HepG2 (cell line): ENCODE results near the gene TXNDC11. TPM values are rescaled to one million over a fixed set of nuclear protein-coding genes. Genes with fewer than 3 reads are reported as not detected.

Experiments used
- DNMT3B ChIP-seq: conservative IDR thresholded peaks from 2 replicates; pipeline ENCODE4 v1.6.1; 2016; ENCODE audit warnings: missing biosample characterization, control low read depth
- GABPA ChIP-seq, 2 experiments: IDR thresholded peaks; 2 replicates each; pipeline ENCODE4 v1.6.1; 2011 to 2016; ENCODE audit warnings: low read depth in 2 of 2, low read length in 1 of 2, missing biosample characterization in 1 of 2, missing genetic modification characterization in 1 of 2
- GATAD1 ChIP-seq: IDR thresholded peaks from 2 replicates; pipeline ENCODE4 v1.6.1; 2016; ENCODE audit warnings: missing genetic modification reagents, missing compliant biosample characterization
- HOXD1 ChIP-seq: sonication (generic); formaldehyde crosslinking; IDR thresholded peaks from 2 replicates; pipeline ENCODE4 v1.5.0; 2020; ENCODE audit warnings: missing genetic modification reagents
- JUNB ChIP-seq: sonication (generic); formaldehyde crosslinking; IDR thresholded peaks from 2 replicates; pipeline ENCODE4 v1.8.0; 2022; ENCODE audit warnings: missing genetic modification reagents, mild to moderate bottlenecking, borderline replicate concordance
- SAFB2 ChIP-seq: sonication (generic); formaldehyde crosslinking; IDR thresholded peaks from 2 replicates; pipeline ENCODE4 v1.5.1; 2020; ENCODE audit warnings: missing genetic modification reagents, low read depth, mild to moderate bottlenecking, borderline replicate concordance
- ZNF543 ChIP-seq: sonication (generic); formaldehyde crosslinking; IDR thresholded peaks from 2 replicates; pipeline ENCODE4 v1.4.0; 2020; ENCODE audit warnings: mild to moderate bottlenecking, missing genetic modification reagents
- ZNF557 ChIP-seq: sonication (generic); formaldehyde crosslinking; IDR thresholded peaks from 2 replicates; pipeline ENCODE4 v1.4.0; 2020; ENCODE audit warnings: missing genetic modification reagents
- ZNF646 ChIP-seq: sonication (generic); formaldehyde crosslinking; IDR thresholded peaks from 2 replicates; pipeline ENCODE4 v1.9.0; 2021; ENCODE audit warnings: mild to moderate bottlenecking, missing genetic modification reagents
- ZNF652 ChIP-seq: IDR thresholded peaks from 2 replicates; pipeline ENCODE4 v1.6.1; 2016; ENCODE audit warnings: low read depth, borderline replicate concordance
- ZNF782 ChIP-seq: sonication (generic); formaldehyde crosslinking; IDR thresholded peaks from 2 replicates; pipeline ENCODE4 v1.4.0; 2020; ENCODE audit warnings: missing genetic modification reagents, mild to moderate bottlenecking, borderline replicate concordance
- polyA plus RNA-seq, 8 experiments: library from polyadenylated mRNA; depleted of rRNA in 3 of 8; stranded (reverse) in 7 of 8; unstranded in 1 of 8; fragments of >200 nt; fragmentation: Illumina TruSeq in 4 of 8; extraction: Trizol in 4 of 8; gene quantifications; 2 replicates each; pipeline versions ENCODE4 v1.2.1 to v1.2.3, GENCODE V29; 2011 to 2016; ENCODE audit warnings: low read depth in 4 of 8, missing spikeins in 1 of 8, mixed read lengths in 1 of 8; ENCODE audit not compliant: insufficient read depth in 1 of 8
- total RNA-seq, 5 experiments: library from RNA; depleted of rRNA; stranded (reverse); fragments of >200 nt; fragmentation: Illumina TruSeq; extraction: Trizol; gene quantifications; 2 replicates each; pipeline ENCODE4 v1.2.3, GENCODE V29; 2016; ENCODE audit warnings: low read depth in 1 of 5
- TF ChIP-seq, protein P1 (sequence below): sonication (generic); formaldehyde crosslinking; IDR thresholded peaks from 2 replicates; pipeline ENCODE4 v1.5.1; 2020; ENCODE audit warnings: missing genetic modification reagents, mild to moderate bottlenecking, borderline replicate concordance
- TF ChIP-seq, protein P2 (sequence below): sonication (generic); formaldehyde crosslinking; IDR thresholded peaks from 2 replicates; pipeline ENCODE4 v1.4.0; 2020; ENCODE audit warnings: missing genetic modification reagents
- TF ChIP-seq, protein P3 (sequence below): sonication (generic); formaldehyde crosslinking; IDR thresholded peaks from 2 replicates; pipeline ENCODE4 v1.4.0; 2020; ENCODE audit warnings: missing genetic modification reagents

The TXNDC11 gene
- total and polyA plus RNA-seq, 2 of the 13 experiments (the other 11 are each of a cell fraction or from before 2014, with no cell fraction given), result 74.9 to 123 TPM

DNA sequence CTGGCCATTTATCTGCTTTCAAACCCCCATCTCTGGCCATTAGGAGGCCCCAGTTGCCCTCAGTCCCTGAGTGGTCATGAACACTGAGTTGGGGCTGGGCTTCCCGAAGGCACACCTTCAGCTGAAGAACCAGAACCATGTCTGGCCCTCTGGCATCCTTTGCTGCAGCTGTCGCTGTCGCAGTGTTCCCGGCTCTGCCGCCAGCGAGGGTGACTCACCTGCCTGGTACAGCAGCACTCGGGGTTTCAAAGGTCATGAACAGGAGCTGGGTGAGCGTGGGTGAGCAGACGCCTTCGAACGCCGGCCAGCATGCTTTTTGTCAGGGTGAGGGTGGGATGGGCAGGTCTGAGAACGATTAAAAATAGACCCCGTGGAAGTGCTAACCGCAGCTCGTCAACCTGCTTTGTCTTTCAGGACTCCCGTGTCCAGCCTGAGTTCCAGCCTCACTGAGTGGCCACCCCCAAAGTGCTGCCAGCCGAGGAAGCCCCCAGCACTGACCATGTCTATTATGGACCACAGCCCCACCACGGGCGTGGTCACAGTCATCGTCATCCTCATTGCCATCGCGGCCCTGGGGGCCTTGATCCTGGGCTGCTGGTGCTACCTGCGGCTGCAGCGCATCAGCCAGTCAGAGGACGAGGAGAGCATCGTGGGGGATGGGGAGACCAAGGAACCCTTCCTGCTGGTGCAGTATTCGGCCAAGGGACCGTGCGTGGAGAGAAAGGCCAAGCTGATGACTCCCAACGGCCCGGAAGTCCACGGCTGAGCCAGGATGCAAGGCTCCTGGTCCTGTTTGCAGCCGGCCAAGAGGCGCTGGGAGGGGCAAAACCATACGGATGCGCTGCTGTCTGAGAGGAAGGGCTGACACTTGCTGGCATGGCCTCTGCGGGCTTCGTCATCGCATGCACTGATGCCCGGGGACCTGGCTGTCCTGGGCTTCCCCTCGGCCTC, 66.8 kb downstream of the TXNDC11 start (continued):
- no peak for TF ChIP-seq ZNF646 (CRISPR knock-in tag)
- no peak for TF ChIP-seq ZNF557 (CRISPR knock-in tag)
- TF ChIP-seq GATAD1 (CRISPR knock-in tag), result peak; percentile 63
- no peak for TF ChIP-seq HOXD1 (CRISPR knock-in tag)
- peak; percentile 76; the same call in 1 of the 2 replicates for TF ChIP-seq JUNB (CRISPR knock-in tag)
- no peak for TF ChIP-seq ZNF543 (CRISPR knock-in tag)
- TF ChIP-seq SAFB2 (CRISPR knock-in tag), result no peak
- TF ChIP-seq, protein P1, sequence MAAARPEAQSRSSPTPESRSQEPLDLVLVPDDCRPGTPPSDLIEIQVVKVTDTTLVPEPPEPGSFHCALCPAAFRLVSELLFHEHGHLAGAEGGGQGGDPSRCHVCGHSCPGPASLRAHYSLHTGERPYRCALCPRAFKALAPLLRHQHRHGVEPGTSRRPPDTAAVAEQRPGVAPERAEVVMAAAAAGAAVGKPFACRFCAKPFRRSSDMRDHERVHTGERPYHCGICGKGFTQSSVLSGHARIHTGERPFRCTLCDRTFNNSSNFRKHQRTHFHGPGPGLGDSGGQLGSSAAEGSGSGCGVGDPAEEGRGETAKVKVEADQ (CRISPR knock-in tag), result peak; percentile 79; the same call in 1 of the 2 replicates
- no peak for TF ChIP-seq DNMT3B (CRISPR knock-in tag)
- peak; percentile 17; the same call in 1 of the 2 replicates for TF ChIP-seq ZNF652 (CRISPR knock-in tag)
- TF ChIP-seq GABPA (IDR thresholded peaks at IDR 0.05; ENCODE audit: low read depth, low read length), result no peak
- TF ChIP-seq GABPA (CRISPR knock-in tag; IDR thresholded peaks at IDR 0.05; ENCODE audit: low read depth), result no peak
- TF ChIP-seq, protein P2, sequence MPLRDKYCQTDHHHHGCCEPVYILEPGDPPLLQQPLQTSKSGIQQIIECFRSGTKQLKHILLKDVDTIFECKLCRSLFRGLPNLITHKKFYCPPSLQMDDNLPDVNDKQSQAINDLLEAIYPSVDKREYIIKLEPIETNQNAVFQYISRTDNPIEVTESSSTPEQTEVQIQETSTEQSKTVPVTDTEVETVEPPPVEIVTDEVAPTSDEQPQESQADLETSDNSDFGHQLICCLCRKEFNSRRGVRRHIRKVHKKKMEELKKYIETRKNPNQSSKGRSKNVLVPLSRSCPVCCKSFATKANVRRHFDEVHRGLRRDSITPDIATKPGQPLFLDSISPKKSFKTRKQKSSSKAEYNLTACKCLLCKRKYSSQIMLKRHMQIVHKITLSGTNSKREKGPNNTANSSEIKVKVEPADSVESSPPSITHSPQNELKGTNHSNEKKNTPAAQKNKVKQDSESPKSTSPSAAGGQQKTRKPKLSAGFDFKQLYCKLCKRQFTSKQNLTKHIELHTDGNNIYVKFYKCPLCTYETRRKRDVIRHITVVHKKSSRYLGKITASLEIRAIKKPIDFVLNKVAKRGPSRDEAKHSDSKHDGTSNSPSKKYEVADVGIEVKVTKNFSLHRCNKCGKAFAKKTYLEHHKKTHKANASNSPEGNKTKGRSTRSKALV (CRISPR knock-in tag), result peak; percentile 24; the same call in 1 of the 2 replicates
- no peak for TF ChIP-seq ZNF782 (CRISPR knock-in tag)
- TF ChIP-seq, protein P3, sequence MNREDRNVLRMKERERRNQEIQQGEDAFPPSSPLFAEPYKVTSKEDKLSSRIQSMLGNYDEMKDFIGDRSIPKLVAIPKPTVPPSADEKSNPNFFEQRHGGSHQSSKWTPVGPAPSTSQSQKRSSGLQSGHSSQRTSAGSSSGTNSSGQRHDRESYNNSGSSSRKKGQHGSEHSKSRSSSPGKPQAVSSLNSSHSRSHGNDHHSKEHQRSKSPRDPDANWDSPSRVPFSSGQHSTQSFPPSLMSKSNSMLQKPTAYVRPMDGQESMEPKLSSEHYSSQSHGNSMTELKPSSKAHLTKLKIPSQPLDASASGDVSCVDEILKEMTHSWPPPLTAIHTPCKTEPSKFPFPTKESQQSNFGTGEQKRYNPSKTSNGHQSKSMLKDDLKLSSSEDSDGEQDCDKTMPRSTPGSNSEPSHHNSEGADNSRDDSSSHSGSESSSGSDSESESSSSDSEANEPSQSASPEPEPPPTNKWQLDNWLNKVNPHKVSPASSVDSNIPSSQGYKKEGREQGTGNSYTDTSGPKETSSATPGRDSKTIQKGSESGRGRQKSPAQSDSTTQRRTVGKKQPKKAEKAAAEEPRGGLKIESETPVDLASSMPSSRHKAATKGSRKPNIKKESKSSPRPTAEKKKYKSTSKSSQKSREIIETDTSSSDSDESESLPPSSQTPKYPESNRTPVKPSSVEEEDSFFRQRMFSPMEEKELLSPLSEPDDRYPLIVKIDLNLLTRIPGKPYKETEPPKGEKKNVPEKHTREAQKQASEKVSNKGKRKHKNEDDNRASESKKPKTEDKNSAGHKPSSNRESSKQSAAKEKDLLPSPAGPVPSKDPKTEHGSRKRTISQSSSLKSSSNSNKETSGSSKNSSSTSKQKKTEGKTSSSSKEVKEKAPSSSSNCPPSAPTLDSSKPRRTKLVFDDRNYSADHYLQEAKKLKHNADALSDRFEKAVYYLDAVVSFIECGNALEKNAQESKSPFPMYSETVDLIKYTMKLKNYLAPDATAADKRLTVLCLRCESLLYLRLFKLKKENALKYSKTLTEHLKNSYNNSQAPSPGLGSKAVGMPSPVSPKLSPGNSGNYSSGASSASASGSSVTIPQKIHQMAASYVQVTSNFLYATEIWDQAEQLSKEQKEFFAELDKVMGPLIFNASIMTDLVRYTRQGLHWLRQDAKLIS (CRISPR knock-in tag), result 0 out of 2 replicates have a peak, but pooled peaks have one; percentile 47
